Activated CD8-positive, alpha-beta memory T cell treated with anti-CD3 and anti-CD28 coated beads, Interleukin-2, amount 50 U/mL, for 4 hours (primary cell): ENCODE data around the gene TCF4.
A peak's percentile ranks its signal among the peaks of the same experiment; 100 is the strongest.

ENCODE experiments used
- DNase-seq: peaks from one replicate; pipeline ENCODE4 v3.0.0-alpha.2; 2020

The TCF4 gene

GRCh38 chr18:55588111-55588869 is at the start of gene TCF4:
TCF4 (minus strand) TSS chr18:55588192; CDS start chr18:55587116, 1,076 bp downstream.
- peak; percentile 20 for DNase-seq

- DNase-seq, result no peak
Observed at GRCh38 chr18:55637204-55637603, 49.2 kb upstream of the TCF4 start.

- DNase-seq, result no peak
Observed at GRCh38 chr18:55635439-55635838, 47.4 kb upstream of the TCF4 start.

- no peak for DNase-seq
Observed at GRCh38 chr18:55634545-55634944, 46.6 kb upstream of the TCF4 start.

GRCh38 chr18:55633032-55633431 is 45.0 kb upstream of the TCF4 start:
- DNase-seq, result no peak

GRCh38 chr18:55629133-55629532 is 41.1 kb upstream of the TCF4 start:
- no peak for DNase-seq

GRCh38 chr18:55627007-55627406 is 39.0 kb upstream of the TCF4 start:
- no peak for DNase-seq

GRCh38 chr18:55625901-55626300 is 37.9 kb upstream of the TCF4 start:
- DNase-seq, result no peak

GRCh38 chr18:55623626-55624025 is 35.6 kb upstream of the TCF4 start:
- no peak for DNase-seq

- no peak for DNase-seq
Observed at GRCh38 chr18:55610506-55610905, 22.5 kb upstream of the TCF4 start.

GRCh38 chr18:55609160-55609825 is 21.3 kb upstream of the TCF4 start:
- no peak for DNase-seq

GRCh38 chr18:55608497-55608896 is 20.5 kb upstream of the TCF4 start:
- no peak for DNase-seq

GRCh38 chr18:55607773-55608172 is 19.8 kb upstream of the TCF4 start:
- no peak for DNase-seq

GRCh38 chr18:55605733-55606338 is 17.8 kb upstream of the TCF4 start:
- no peak for DNase-seq

- DNase-seq, result no peak
Observed at GRCh38 chr18:55603775-55604174, 15.8 kb upstream of the TCF4 start.

- no peak for DNase-seq
Observed at GRCh38 chr18:55593888-55594287, 5.9 kb upstream of the TCF4 start.

- DNase-seq, result no peak
Observed at GRCh38 chr18:55592572-55592971, 4.6 kb upstream of the TCF4 start.

GRCh38 chr18:55592106-55592505 is 4.1 kb upstream of the TCF4 start:
- no peak for DNase-seq

- DNase-seq, result peak; percentile 74
Observed at GRCh38 chr18:55589625-55590291, 1.8 kb upstream of the TCF4 start.

- no peak for DNase-seq
Observed at GRCh38 chr18:55588870-55589595, 1.0 kb upstream of the TCF4 start.

GRCh38 chr18:55587418-55588110 is 428 bp downstream of the TCF4 start:
- no peak for DNase-seq

GRCh38 chr18:55585920-55586561 is 2.0 kb downstream of the TCF4 start:
- no peak for DNase-seq
